Fibroblast of pulmonary artery (primary cell): ENCODE data around the gene OMP.
A peak's percentile ranks its signal among the peaks of the same experiment; 100 is the strongest.

ENCODE experiments used
- DNase-seq: peaks from one replicate; pipeline ENCODE4 v3.0.0-alpha.2; 2010; ENCODE audit warnings: low read depth
- H3K4me3 ChIP-seq: replicated peaks from 2 replicates; pipeline ENCODE4 v1.5.1; 2011; ENCODE audit warnings: low read depth, mild to moderate bottlenecking, control low read depth, low read length, moderate library complexity
- CTCF ChIP-seq: IDR thresholded peaks from 2 replicates; pipeline ENCODE4 v1.5.1; 2011; ENCODE audit warnings: mild to moderate bottlenecking, control low read depth, low read length, inconsistent platforms; ENCODE audit errors: missing control alignments

Gene OMP

GRCh38 chr11:77100166-77101042, 2.2 kb upstream of the OMP start:
- no peak overlapping the region for H3K4me3 ChIP-seq
- no peak for DNase-seq

GRCh38 chr11:77101043-77101537, 1.6 kb upstream of the OMP start:
- peak; percentile 46 for DNase-seq
- TF ChIP-seq CTCF, result peak; percentile 71
- no peak overlapping the region for H3K4me3 ChIP-seq

More at GRCh38 chr11:77100166-77101042, 2.2 kb upstream of the OMP start:
- TF ChIP-seq CTCF, result no peak

GRCh38 chr11:77103319-77103718, 679 bp downstream of the OMP start:
- no peak for DNase-seq
- no peak overlapping the region for H3K4me3 ChIP-seq
- no peak for TF ChIP-seq CTCF

GRCh38 chr11:77104727-77105126, 2.1 kb downstream of the OMP start:
- no peak for TF ChIP-seq CTCF
- peak; percentile 27 for DNase-seq
- no peak overlapping the region for H3K4me3 ChIP-seq

- TF ChIP-seq CTCF, result no peak
- DNase-seq, result no peak
- H3K4me3 ChIP-seq, result no peak overlapping the region
Measured at GRCh38 chr11:77106321-77106720, 3.7 kb downstream of the OMP start.

- DNase-seq, result no peak
- TF ChIP-seq CTCF, result no peak
- no peak overlapping the region for H3K4me3 ChIP-seq
Measured at GRCh38 chr11:77106759-77107158, 4.1 kb downstream of the OMP start.
